ENCODE measurements around the gene TOMM7. TPM values are rescaled to one million over a fixed set of nuclear protein-coding genes. Genes with fewer than 3 reads are reported as not detected.

TOMM7 gene
- total and polyA plus RNA-seq, 9 of the 15 experiments (the other 6 are each of a cell fraction or from before 2014, with no cell fraction given) = 283 to 1,717 (median 638) TPM

DNA sequence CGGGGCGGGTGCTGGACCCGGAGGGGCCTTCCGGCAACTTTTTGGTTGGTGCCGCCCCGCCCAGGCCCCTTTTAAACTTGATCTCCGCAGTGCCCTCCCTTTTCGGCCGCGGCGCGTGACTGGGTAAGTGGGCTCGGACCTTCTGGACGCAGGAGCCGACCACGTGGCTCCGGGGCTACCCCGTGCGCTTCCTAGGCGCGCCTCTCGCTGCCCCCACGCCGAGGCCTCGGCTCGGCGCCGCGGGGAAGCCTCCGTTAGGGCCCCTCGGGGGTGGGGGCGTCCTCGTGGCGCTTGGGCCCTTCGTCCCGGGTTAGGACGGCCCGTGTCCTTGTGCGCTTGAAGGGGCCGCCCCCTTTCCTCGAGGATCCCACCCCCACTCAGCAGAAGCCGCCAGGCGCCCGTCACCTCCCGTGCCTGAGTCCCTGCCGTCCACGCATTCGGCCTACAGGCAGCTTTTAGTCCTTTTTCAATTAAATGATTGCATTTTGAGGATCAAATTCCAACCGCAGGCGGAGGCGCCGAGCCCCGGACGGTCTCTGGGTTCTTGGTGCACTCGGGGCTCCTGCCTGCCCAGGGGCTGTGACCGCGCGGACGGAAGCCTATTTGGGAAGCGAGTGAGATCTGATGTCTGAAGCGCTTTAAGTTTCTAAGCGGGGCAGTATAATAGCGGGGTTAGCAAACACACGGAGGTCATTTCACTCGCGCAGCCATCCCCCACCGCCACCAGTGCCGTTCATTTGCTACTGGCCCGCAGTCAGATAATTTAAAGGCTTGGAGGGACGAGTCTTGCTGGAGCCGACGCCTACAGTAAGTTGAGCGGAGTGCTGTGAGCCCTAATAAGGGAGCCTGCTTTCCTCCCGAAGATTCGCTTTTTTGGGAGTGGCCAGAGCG, 31.8 kb upstream of the TOMM7 start (continued):
- TF ChIP-seq, protein P1, sequence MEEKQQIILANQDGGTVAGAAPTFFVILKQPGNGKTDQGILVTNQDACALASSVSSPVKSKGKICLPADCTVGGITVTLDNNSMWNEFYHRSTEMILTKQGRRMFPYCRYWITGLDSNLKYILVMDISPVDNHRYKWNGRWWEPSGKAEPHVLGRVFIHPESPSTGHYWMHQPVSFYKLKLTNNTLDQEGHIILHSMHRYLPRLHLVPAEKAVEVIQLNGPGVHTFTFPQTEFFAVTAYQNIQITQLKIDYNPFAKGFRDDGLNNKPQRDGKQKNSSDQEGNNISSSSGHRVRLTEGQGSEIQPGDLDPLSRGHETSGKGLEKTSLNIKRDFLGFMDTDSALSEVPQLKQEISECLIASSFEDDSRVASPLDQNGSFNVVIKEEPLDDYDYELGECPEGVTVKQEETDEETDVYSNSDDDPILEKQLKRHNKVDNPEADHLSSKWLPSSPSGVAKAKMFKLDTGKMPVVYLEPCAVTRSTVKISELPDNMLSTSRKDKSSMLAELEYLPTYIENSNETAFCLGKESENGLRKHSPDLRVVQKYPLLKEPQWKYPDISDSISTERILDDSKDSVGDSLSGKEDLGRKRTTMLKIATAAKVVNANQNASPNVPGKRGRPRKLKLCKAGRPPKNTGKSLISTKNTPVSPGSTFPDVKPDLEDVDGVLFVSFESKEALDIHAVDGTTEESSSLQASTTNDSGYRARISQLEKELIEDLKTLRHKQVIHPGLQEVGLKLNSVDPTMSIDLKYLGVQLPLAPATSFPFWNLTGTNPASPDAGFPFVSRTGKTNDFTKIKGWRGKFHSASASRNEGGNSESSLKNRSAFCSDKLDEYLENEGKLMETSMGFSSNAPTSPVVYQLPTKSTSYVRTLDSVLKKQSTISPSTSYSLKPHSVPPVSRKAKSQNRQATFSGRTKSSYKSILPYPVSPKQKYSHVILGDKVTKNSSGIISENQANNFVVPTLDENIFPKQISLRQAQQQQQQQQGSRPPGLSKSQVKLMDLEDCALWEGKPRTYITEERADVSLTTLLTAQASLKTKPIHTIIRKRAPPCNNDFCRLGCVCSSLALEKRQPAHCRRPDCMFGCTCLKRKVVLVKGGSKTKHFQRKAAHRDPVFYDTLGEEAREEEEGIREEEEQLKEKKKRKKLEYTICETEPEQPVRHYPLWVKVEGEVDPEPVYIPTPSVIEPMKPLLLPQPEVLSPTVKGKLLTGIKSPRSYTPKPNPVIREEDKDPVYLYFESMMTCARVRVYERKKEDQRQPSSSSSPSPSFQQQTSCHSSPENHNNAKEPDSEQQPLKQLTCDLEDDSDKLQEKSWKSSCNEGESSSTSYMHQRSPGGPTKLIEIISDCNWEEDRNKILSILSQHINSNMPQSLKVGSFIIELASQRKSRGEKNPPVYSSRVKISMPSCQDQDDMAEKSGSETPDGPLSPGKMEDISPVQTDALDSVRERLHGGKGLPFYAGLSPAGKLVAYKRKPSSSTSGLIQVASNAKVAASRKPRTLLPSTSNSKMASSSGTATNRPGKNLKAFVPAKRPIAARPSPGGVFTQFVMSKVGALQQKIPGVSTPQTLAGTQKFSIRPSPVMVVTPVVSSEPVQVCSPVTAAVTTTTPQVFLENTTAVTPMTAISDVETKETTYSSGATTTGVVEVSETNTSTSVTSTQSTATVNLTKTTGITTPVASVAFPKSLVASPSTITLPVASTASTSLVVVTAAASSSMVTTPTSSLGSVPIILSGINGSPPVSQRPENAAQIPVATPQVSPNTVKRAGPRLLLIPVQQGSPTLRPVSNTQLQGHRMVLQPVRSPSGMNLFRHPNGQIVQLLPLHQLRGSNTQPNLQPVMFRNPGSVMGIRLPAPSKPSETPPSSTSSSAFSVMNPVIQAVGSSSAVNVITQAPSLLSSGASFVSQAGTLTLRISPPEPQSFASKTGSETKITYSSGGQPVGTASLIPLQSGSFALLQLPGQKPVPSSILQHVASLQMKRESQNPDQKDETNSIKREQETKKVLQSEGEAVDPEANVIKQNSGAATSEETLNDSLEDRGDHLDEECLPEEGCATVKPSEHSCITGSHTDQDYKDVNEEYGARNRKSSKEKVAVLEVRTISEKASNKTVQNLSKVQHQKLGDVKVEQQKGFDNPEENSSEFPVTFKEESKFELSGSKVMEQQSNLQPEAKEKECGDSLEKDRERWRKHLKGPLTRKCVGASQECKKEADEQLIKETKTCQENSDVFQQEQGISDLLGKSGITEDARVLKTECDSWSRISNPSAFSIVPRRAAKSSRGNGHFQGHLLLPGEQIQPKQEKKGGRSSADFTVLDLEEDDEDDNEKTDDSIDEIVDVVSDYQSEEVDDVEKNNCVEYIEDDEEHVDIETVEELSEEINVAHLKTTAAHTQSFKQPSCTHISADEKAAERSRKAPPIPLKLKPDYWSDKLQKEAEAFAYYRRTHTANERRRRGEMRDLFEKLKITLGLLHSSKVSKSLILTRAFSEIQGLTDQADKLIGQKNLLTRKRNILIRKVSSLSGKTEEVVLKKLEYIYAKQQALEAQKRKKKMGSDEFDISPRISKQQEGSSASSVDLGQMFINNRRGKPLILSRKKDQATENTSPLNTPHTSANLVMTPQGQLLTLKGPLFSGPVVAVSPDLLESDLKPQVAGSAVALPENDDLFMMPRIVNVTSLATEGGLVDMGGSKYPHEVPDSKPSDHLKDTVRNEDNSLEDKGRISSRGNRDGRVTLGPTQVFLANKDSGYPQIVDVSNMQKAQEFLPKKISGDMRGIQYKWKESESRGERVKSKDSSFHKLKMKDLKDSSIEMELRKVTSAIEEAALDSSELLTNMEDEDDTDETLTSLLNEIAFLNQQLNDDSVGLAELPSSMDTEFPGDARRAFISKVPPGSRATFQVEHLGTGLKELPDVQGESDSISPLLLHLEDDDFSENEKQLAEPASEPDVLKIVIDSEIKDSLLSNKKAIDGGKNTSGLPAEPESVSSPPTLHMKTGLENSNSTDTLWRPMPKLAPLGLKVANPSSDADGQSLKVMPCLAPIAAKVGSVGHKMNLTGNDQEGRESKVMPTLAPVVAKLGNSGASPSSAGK (IDR thresholded peaks at IDR 0.05) = peak; percentile 97
- TF ChIP-seq ZNF175 (CRISPR knock-in tag; IDR thresholded peaks at IDR 0.05; ENCODE audit: low read depth) = no peak
- TF ChIP-seq, protein P2, sequence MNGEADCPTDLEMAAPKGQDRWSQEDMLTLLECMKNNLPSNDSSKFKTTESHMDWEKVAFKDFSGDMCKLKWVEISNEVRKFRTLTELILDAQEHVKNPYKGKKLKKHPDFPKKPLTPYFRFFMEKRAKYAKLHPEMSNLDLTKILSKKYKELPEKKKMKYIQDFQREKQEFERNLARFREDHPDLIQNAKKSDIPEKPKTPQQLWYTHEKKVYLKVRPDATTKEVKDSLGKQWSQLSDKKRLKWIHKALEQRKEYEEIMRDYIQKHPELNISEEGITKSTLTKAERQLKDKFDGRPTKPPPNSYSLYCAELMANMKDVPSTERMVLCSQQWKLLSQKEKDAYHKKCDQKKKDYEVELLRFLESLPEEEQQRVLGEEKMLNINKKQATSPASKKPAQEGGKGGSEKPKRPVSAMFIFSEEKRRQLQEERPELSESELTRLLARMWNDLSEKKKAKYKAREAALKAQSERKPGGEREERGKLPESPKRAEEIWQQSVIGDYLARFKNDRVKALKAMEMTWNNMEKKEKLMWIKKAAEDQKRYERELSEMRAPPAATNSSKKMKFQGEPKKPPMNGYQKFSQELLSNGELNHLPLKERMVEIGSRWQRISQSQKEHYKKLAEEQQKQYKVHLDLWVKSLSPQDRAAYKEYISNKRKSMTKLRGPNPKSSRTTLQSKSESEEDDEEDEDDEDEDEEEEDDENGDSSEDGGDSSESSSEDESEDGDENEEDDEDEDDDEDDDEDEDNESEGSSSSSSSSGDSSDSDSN (IDR thresholded peaks at IDR 0.05; ENCODE audit: borderline replicate concordance in 1 of 2, low read depth in 2 of 2, low read length in 2 of 2) = peak in 1 of 2 experiments; percentile 53; a peak in 1 of 4 replicates
- TF ChIP-seq, protein P3, sequence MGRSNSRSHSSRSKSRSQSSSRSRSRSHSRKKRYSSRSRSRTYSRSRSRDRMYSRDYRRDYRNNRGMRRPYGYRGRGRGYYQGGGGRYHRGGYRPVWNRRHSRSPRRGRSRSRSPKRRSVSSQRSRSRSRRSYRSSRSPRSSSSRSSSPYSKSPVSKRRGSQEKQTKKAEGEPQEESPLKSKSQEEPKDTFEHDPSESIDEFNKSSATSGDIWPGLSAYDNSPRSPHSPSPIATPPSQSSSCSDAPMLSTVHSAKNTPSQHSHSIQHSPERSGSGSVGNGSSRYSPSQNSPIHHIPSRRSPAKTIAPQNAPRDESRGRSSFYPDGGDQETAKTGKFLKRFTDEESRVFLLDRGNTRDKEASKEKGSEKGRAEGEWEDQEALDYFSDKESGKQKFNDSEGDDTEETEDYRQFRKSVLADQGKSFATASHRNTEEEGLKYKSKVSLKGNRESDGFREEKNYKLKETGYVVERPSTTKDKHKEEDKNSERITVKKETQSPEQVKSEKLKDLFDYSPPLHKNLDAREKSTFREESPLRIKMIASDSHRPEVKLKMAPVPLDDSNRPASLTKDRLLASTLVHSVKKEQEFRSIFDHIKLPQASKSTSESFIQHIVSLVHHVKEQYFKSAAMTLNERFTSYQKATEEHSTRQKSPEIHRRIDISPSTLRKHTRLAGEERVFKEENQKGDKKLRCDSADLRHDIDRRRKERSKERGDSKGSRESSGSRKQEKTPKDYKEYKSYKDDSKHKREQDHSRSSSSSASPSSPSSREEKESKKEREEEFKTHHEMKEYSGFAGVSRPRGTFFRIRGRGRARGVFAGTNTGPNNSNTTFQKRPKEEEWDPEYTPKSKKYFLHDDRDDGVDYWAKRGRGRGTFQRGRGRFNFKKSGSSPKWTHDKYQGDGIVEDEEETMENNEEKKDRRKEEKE (IDR thresholded peaks at IDR 0.05; ENCODE audit: borderline replicate concordance in 1 of 2, control insufficient read depth in 1 of 2, low read depth in 2 of 2, low read length in 1 of 2) = no peak
- TF ChIP-seq, protein P4, sequence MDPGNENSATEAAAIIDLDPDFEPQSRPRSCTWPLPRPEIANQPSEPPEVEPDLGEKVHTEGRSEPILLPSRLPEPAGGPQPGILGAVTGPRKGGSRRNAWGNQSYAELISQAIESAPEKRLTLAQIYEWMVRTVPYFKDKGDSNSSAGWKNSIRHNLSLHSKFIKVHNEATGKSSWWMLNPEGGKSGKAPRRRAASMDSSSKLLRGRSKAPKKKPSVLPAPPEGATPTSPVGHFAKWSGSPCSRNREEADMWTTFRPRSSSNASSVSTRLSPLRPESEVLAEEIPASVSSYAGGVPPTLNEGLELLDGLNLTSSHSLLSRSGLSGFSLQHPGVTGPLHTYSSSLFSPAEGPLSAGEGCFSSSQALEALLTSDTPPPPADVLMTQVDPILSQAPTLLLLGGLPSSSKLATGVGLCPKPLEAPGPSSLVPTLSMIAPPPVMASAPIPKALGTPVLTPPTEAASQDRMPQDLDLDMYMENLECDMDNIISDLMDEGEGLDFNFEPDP (CRISPR knock-in tag; IDR thresholded peaks at IDR 0.05) = no peak

Measured in K562 (cell line).